Endodermal cell (in vitro differentiated cells): Measurements from ENCODE around the gene LRMDA. TPM values are rescaled to one million over a fixed set of nuclear protein-coding genes. Genes with fewer than 3 reads are reported as not detected.

Source experiments
- DNase-seq: peaks from one replicate; pipeline ENCODE4 v3.0.0-alpha.2; 2017
- H3K27ac ChIP-seq: 2 replicates; pipeline ENCODE4 v1.5.1; 2013; ENCODE audit warnings: mild to moderate bottlenecking, low read depth, low read length, moderate library complexity
- H3K27me3 ChIP-seq: 2 replicates; pipeline ENCODE4 v1.6.1; 2013; ENCODE audit warnings: mild to moderate bottlenecking, low read length, moderate library complexity; ENCODE audit not compliant: insufficient read depth, control insufficient read depth, poor library complexity, severe bottlenecking
- H3K36me3 ChIP-seq: 2 replicates; pipeline ENCODE4 v1.7.0; 2013; ENCODE audit warnings: mild to moderate bottlenecking, low read length, moderate library complexity; ENCODE audit not compliant: control insufficient read depth, insufficient read depth
- H3K4me1 ChIP-seq: one replicate; pipeline ENCODE4 v1.7.0; 2013; ENCODE audit warnings: low read length; ENCODE audit not compliant: control insufficient read depth, insufficient read depth
- H3K4me3 ChIP-seq: 2 replicates; pipeline ENCODE4 v1.5.1; 2013; ENCODE audit warnings: mild to moderate bottlenecking, low read length, moderate library complexity
- H3K9ac ChIP-seq: 2 replicates; pipeline ENCODE4 v1.6.1; 2013; ENCODE audit warnings: mild to moderate bottlenecking, low read length, moderate library complexity; ENCODE audit not compliant: poor library complexity, severe bottlenecking; ENCODE audit errors: extremely low read depth
- H3K9me3 ChIP-seq: 2 replicates; pipeline ENCODE4 v1.6.1; 2013; ENCODE audit warnings: mild to moderate bottlenecking, low read length, moderate library complexity; ENCODE audit not compliant: control insufficient read depth
- H3K27ac Mint-ChIP-seq: 2 replicates; pipeline ENCODE4 v1.8.0; 2020; ENCODE audit warnings: mixed read lengths
- H3K27me3 Mint-ChIP-seq: 2 replicates; pipeline ENCODE4 v1.8.0; 2021; ENCODE audit warnings: mild to moderate bottlenecking, mixed read lengths; ENCODE audit not compliant: insufficient read depth
- H3K36me3 Mint-ChIP-seq: 2 replicates; pipeline ENCODE4 v1.8.0; 2020; ENCODE audit warnings: low read depth, mixed read lengths
- H3K4me1 Mint-ChIP-seq: 2 replicates; pipeline ENCODE4 v1.8.0; 2020; ENCODE audit warnings: mixed read lengths
- H3K4me3 Mint-ChIP-seq: 2 replicates; pipeline ENCODE4 v1.8.0; 2020; ENCODE audit warnings: mild to moderate bottlenecking, moderate library complexity, mixed read lengths
- H3K9me3 Mint-ChIP-seq: 2 replicates; pipeline ENCODE4 v1.8.0; 2020; ENCODE audit warnings: mild to moderate bottlenecking, mixed read lengths
- WGBS, 2 experiments: methylation state at CpG; one replicate each; pipeline versions ENCODE4 v1.1.5 to v1.1.7; 2013; ENCODE audit warnings: missing lambda C conversion rate in 2 of 2, mixed read lengths in 1 of 2; ENCODE audit not compliant: insufficient coverage in 1 of 2, insufficient read length in 1 of 2; 5-methylcytosine and 5-hydroxymethylcytosine counted together
- total RNA-seq, 2 donors: library from RNA; stranded (reverse); fragmentation: NEBNext Ultra II Directional in 1 of 2; extraction: Animal tissue kit (Norgen Biotek cat#: 25700) in 1 of 2; gene quantifications; 2 replicates in 1 of 2; 3 replicates in 1 of 2; pipeline ENCODE4 v1.2.1, GENCODE V29; 2021
- TF ChIP-seq, protein P1 (sequence below): fragments of 200-600 bp; sonication (generic); conservative IDR thresholded peaks from 2 replicates; pipeline ENCODE4 v1.5.0; 2021; ENCODE audit warnings: antibody characterized with exemption, mild to moderate bottlenecking

The LRMDA gene
- total RNA-seq, 2 donors from 2014 or later = 1.7 to 5.1 TPM

GRCh38 chr10:75773231-75773780 lies 341.9 kb downstream of the LRMDA start:
- WGBS, 2 experiments = 90 to 91% methylated on average over 4 to 5 of the region's 5 CpGs
- no peak overlapping the region for H3K27ac Mint-ChIP-seq
- TF ChIP-seq, protein P1, sequence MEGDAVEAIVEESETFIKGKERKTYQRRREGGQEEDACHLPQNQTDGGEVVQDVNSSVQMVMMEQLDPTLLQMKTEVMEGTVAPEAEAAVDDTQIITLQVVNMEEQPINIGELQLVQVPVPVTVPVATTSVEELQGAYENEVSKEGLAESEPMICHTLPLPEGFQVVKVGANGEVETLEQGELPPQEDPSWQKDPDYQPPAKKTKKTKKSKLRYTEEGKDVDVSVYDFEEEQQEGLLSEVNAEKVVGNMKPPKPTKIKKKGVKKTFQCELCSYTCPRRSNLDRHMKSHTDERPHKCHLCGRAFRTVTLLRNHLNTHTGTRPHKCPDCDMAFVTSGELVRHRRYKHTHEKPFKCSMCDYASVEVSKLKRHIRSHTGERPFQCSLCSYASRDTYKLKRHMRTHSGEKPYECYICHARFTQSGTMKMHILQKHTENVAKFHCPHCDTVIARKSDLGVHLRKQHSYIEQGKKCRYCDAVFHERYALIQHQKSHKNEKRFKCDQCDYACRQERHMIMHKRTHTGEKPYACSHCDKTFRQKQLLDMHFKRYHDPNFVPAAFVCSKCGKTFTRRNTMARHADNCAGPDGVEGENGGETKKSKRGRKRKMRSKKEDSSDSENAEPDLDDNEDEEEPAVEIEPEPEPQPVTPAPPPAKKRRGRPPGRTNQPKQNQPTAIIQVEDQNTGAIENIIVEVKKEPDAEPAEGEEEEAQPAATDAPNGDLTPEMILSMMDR = no peak
- H3K27me3 ChIP-seq = no peaks in the 10 kb centered on the region
- H3K36me3 Mint-ChIP-seq = no peaks in the 10 kb centered on the region
- H3K9me3 ChIP-seq = no peaks in the 10 kb centered on the region
- H3K4me1 ChIP-seq = no peaks in the 10 kb centered on the region
- H3K4me3 Mint-ChIP-seq = no peak overlapping the region
- H3K4me1 Mint-ChIP-seq = no peaks in the 10 kb centered on the region
- H3K9me3 Mint-ChIP-seq = no peaks in the 10 kb centered on the region
- H3K9ac ChIP-seq = no peak overlapping the region
- no peaks in the 10 kb centered on the region for H3K27me3 Mint-ChIP-seq
- no peak overlapping the region for H3K27ac ChIP-seq
- DNase-seq = no peak
- H3K4me3 ChIP-seq = no peak overlapping the region
- H3K36me3 ChIP-seq = no peaks in the 10 kb centered on the region

- Histone ChIP-seq H3K4me1 (no peaks in the 10 kb centered on the region), H3K9ac (no peak overlapping the region), H3K27me3 (no peaks in the 10 kb centered on the region), H3K4me3 (no peak overlapping the region), H3K9me3 (no peaks in the 10 kb centered on the region), H3K27ac (no peak overlapping the region), H3K36me3 (no peaks in the 10 kb centered on the region)
- H3K36me3 Mint-ChIP-seq = no peaks in the 10 kb centered on the region
- WGBS, 2 experiments = 95% methylated on average over 3 of the region's 3 CpGs; no CpG with 5 or more reads in 1 of the 2 experiments
- H3K4me1 Mint-ChIP-seq = no peaks in the 10 kb centered on the region
- no peak for DNase-seq
- H3K4me3 Mint-ChIP-seq = no peak overlapping the region
- no peak overlapping the region for H3K27ac Mint-ChIP-seq
- TF ChIP-seq, protein P1 = no peak
- H3K27me3 Mint-ChIP-seq = no peaks in the 10 kb centered on the region
- H3K9me3 Mint-ChIP-seq = no peaks in the 10 kb centered on the region
These were observed 342.7 kb downstream of the LRMDA start for GRCh38 chr10:75773813-75774782.

DNA sequence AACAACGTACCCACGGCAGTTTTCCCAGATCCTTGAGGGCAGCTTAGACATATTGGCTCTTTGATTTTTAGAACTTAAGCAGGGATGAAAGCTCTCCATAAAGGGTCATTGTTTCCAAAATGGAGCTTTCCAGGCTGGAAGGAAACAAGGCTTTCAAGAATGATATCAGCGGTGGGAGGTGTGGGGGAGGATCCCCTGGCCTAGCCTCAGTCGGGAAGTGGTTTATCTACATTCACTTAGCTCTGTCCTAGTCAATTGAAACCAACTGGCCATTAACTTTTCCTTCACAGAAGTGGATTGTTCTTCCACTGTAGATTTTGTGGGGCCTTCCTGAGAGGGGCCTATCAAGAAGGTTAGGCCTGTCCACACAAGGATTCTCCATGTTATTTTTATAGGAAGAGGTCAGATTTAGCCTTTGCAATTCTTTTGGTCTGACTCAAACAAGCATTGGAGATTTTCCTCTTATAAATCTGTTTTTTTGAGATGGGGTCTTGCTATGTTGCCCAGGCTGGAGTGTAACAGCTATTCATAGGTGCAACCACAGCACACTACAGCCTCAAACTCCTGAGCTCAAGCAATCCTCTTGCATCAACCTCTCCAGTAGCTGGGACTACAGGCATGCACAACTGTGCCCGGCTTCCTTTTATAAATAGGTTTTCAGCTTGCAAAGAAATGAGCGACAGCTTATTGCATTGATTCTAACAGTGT lies 343.5 kb downstream of the LRMDA start:
- no peak overlapping the region for H3K4me3 ChIP-seq
- no peaks in the 10 kb centered on the region for H3K4me1 ChIP-seq
- Mint-ChIP-seq H3K9me3 (no peaks in the 10 kb centered on the region), H3K4me3 (no peak overlapping the region), H3K36me3 (no peaks in the 10 kb centered on the region), H3K27me3 (no peaks in the 10 kb centered on the region), H3K4me1 (no peaks in the 10 kb centered on the region), H3K27ac (no peak overlapping the region)
- H3K9ac ChIP-seq = no peak overlapping the region
- H3K27me3 ChIP-seq = no peaks in the 10 kb centered on the region
- no peaks in the 10 kb centered on the region for H3K36me3 ChIP-seq
- 89 to 100% methylated on average over 4 to 6 of the region's 6 CpGs for WGBS, 2 experiments
- DNase-seq = no peak
- no peaks in the 10 kb centered on the region for H3K9me3 ChIP-seq
- TF ChIP-seq, protein P1 = no peak
- no peak overlapping the region for H3K27ac ChIP-seq
